H1 (cell line): Measurements from ENCODE around the gene KDSR. TPM values are rescaled to one million over a fixed set of nuclear protein-coding genes. Genes with fewer than 3 reads are reported as not detected.

ENCODE experiments used
- CTCF ChIA-PET: fragments of 300-600 bp; sonication (Branson Sonifier 250); formaldehyde crosslinking; loops from one replicate; lab custom pipeline; 2021; ENCODE audit not compliant: partially characterized antibody; lab: Charles Lee
- POLR2A ChIA-PET: fragments of 300-600 bp; sonication (Branson Sonifier 250); formaldehyde crosslinking; loops from one replicate; lab custom pipeline; 2021; ENCODE audit warnings: inconsistent platforms; ENCODE audit not compliant: partially characterized antibody; lab: Charles Lee
- DNase-seq, 2 experiments: peaks; one replicate each; pipeline versions ENCODE4 v3.0.0 to v3.0.0-alpha.2; 2010 to 2022; ENCODE audit warnings: low spot score in 2 of 2, low read depth in 1 of 2, mixed read lengths in 1 of 2
- FAIRE-seq: peaks from 2 replicates; lab custom pipeline; 2011; peaks lifted over from hg19 to GRCh38; lab: Jason Lieb, UNC
- H2AFZ ChIP-seq: 2 replicates; pipeline ENCODE4 v1.8.1; 2012; ENCODE audit warnings: low read length, inconsistent platforms
- H2AK5ac ChIP-seq: 2 replicates; pipeline ENCODE4 v1.6.1; 2013; ENCODE audit warnings: low read depth, low read length
- H2BK120ac ChIP-seq: replicated peaks from 2 replicates; pipeline ENCODE3; 2013; ENCODE audit warnings: low read depth, low read length, inconsistent platforms
- H2BK12ac ChIP-seq: 2 replicates; pipeline ENCODE4 v1.6.1; 2013; ENCODE audit warnings: low read depth, low read length
- H2BK15ac ChIP-seq: 2 replicates; pipeline ENCODE4 v1.6.1; 2013; ENCODE audit warnings: low read length
- H2BK20ac ChIP-seq: 2 replicates; pipeline ENCODE4 v1.6.1; 2013; ENCODE audit warnings: low read length
- H2BK5ac ChIP-seq: 2 replicates; pipeline ENCODE4 v1.6.1; 2013; ENCODE audit warnings: low read depth, low read length
- H3K14ac ChIP-seq: 2 replicates; pipeline ENCODE4 v1.6.1; 2013; ENCODE audit warnings: inconsistent platforms; ENCODE audit not compliant: insufficient read length
- H3K18ac ChIP-seq: 2 replicates; pipeline ENCODE4 v1.6.1; 2013; ENCODE audit warnings: low read length; ENCODE audit errors: extremely low read depth
- H3K23ac ChIP-seq: 2 replicates; pipeline ENCODE4 v1.6.1; 2013; ENCODE audit warnings: inconsistent platforms; ENCODE audit not compliant: insufficient read length
- H3K23me2 ChIP-seq: 2 replicates; pipeline ENCODE4 v1.6.1; 2013; ENCODE audit warnings: low read depth, low read length
- H3K27ac ChIP-seq: 2 replicates; pipeline ENCODE4 v1.6.1; 2011; ENCODE audit warnings: low read depth, low read length, inconsistent platforms
- H3K27me3 ChIP-seq, 4 experiments: replicated peaks in 1 of 4; 1 replicate in 1 of 4; 2 replicates in 3 of 4; pipeline versions ENCODE4 v1.6.1 to v1.8.1; 2011 to 2013; ENCODE audit warnings: low read length in 3 of 4, mild to moderate bottlenecking in 3 of 4, inconsistent platforms in 2 of 4, mixed read lengths in 2 of 4, moderate library complexity in 1 of 4; ENCODE audit not compliant: control insufficient read depth in 3 of 4, insufficient read depth in 3 of 4; ENCODE audit errors: extremely low read depth in 1 of 4
- H3K36me3 ChIP-seq, 4 experiments: 2 replicates each; pipeline versions ENCODE4 v1.6.1 to v1.8.1; 2011 to 2013; ENCODE audit warnings: mild to moderate bottlenecking in 4 of 4, low read length in 3 of 4, moderate library complexity in 2 of 4, control low read depth in 1 of 4, inconsistent platforms in 1 of 4; ENCODE audit not compliant: insufficient read depth in 4 of 4, control insufficient read depth in 2 of 4
- H3K4ac ChIP-seq: replicated peaks from 2 replicates; pipeline ENCODE3; 2013; ENCODE audit warnings: low read length, low read depth, mixed read lengths, inconsistent platforms; ENCODE audit not compliant: insufficient read length
- H3K4me1 ChIP-seq, 4 experiments: replicated peaks in 1 of 4; 1 replicate in 1 of 4; 2 replicates in 3 of 4; pipeline versions ENCODE4 v1.6.1 to v1.8.1; 2011 to 2013; ENCODE audit warnings: low read length in 3 of 4, inconsistent platforms in 2 of 4, mixed read lengths in 1 of 4; ENCODE audit not compliant: insufficient read depth in 4 of 4, control insufficient read depth in 3 of 4
- H3K4me2 ChIP-seq, 2 experiments: 2 replicates each; pipeline versions ENCODE4 v1.6.1 to v1.8.1; 2011 to 2013; ENCODE audit warnings: low read depth in 2 of 2, low read length in 2 of 2, control low read depth in 1 of 2, inconsistent platforms in 1 of 2, mild to moderate bottlenecking in 1 of 2; ENCODE audit not compliant: insufficient read depth in 1 of 2
- H3K4me3 ChIP-seq, 4 experiments: fragments of 200-600, 300-600 bp in 1 of 4; sonication (generic), shearing (Covaris generic), sonication (Bioruptor Twin) in 1 of 4; 2 replicates each; pipeline versions ENCODE4 v1.5.1 to v1.8.1; 2011 to 2016; ENCODE audit warnings: low read length in 4 of 4, low read depth in 3 of 4, control low read depth in 2 of 4, inconsistent platforms in 2 of 4, mild to moderate bottlenecking in 2 of 4, mixed read lengths in 1 of 4, moderate library complexity in 1 of 4; ENCODE audit not compliant: insufficient read depth in 2 of 4; ENCODE audit errors: extremely low read depth in 1 of 4
- H3K56ac ChIP-seq: replicated peaks from 2 replicates; pipeline ENCODE3; 2013; ENCODE audit warnings: low read depth, mild to moderate bottlenecking, mixed read lengths, low read length, inconsistent platforms; ENCODE audit not compliant: insufficient read length
- H3K79me1 ChIP-seq: 2 replicates; pipeline ENCODE4 v1.6.1; 2013; ENCODE audit warnings: low read depth, low read length, control low read depth
- H3K79me2 ChIP-seq, 2 experiments: 2 replicates each; pipeline versions ENCODE4 v1.6.1 to v1.8.1; 2012 to 2013; ENCODE audit warnings: low read length in 2 of 2, mild to moderate bottlenecking in 2 of 2, inconsistent platforms in 1 of 2; ENCODE audit not compliant: insufficient read depth in 2 of 2, control insufficient read depth in 1 of 2
- H3K9ac ChIP-seq, 4 experiments: replicated peaks in 1 of 4; 1 replicate in 1 of 4; 2 replicates in 3 of 4; pipeline versions ENCODE4 v1.6.1 to v1.8.1; 2011 to 2013; ENCODE audit warnings: low read depth in 3 of 4, low read length in 3 of 4, control low read depth in 2 of 4, mild to moderate bottlenecking in 2 of 4, moderate library complexity in 2 of 4, inconsistent platforms in 1 of 4; ENCODE audit errors: extremely low read depth in 1 of 4
- H3K9me3 ChIP-seq, 2 experiments: 2 replicates each; pipeline versions ENCODE4 v1.6.1 to v1.8.1; 2012 to 2013; ENCODE audit warnings: mild to moderate bottlenecking in 2 of 2, moderate library complexity in 2 of 2, control low read depth in 1 of 2, inconsistent platforms in 1 of 2, low read depth in 1 of 2, low read length in 1 of 2, mixed read lengths in 1 of 2; ENCODE audit not compliant: insufficient read depth in 2 of 2
- H4K20me1 ChIP-seq, 2 experiments: replicated peaks in 1 of 2; 2 replicates each; pipeline versions ENCODE3 to v1.8.1; 2011 to 2013; ENCODE audit warnings: inconsistent platforms in 2 of 2, low read length in 2 of 2, mild to moderate bottlenecking in 1 of 2; ENCODE audit not compliant: insufficient read depth in 2 of 2, control insufficient read depth in 1 of 2
- H4K5ac ChIP-seq: 2 replicates; pipeline ENCODE4 v1.6.1; 2013; ENCODE audit warnings: low read length, low read depth, mixed read lengths, inconsistent platforms; ENCODE audit not compliant: insufficient read length
- H4K8ac ChIP-seq: 2 replicates; pipeline ENCODE4 v1.8.0; 2013; ENCODE audit warnings: mild to moderate bottlenecking, moderate library complexity, low read length, inconsistent platforms; ENCODE audit not compliant: insufficient read depth; ENCODE audit errors: extremely low read depth
- H4K91ac ChIP-seq: replicated peaks from 2 replicates; pipeline ENCODE3; 2013; ENCODE audit warnings: low read length, mixed read lengths, inconsistent platforms; ENCODE audit not compliant: insufficient read length
- ASH2L ChIP-seq: fragments of 200-600, 300-600 bp; sonication (generic); IDR thresholded peaks from one replicate; pipeline ENCODE4 v1.7.1; 2017; ENCODE audit warnings: low read length
- CTCF ChIP-seq, 3 experiments: IDR thresholded peaks; 1 replicate in 2 of 3; 2 replicates in 1 of 3; pipeline versions ENCODE4 v1.5.1 to v1.6.1; 2011; ENCODE audit warnings: low read length in 3 of 3, mild to moderate bottlenecking in 3 of 3, inconsistent platforms in 2 of 3, low read depth in 1 of 3, moderate library complexity in 1 of 3; ENCODE audit not compliant: insufficient read depth in 1 of 3; ENCODE audit errors: control extremely low read depth in 1 of 3
- EGR1 ChIP-seq: IDR thresholded peaks from 2 replicates; pipeline ENCODE4 v1.6.1; 2011; ENCODE audit warnings: low read depth, low read length, borderline replicate concordance
- FOSL1 ChIP-seq: IDR thresholded peaks from 2 replicates; pipeline ENCODE4 v1.6.1; 2011; ENCODE audit warnings: mild to moderate bottlenecking, low read depth, low read length, moderate library complexity; ENCODE audit not compliant: insufficient read depth
- HDAC2 ChIP-seq, 2 experiments: fragments of 300-600 bp in 1 of 2; sonication (generic) in 1 of 2; IDR thresholded peaks; 2 replicates each; pipeline ENCODE4 v1.6.1; 2011 to 2012; ENCODE audit warnings: low read depth in 2 of 2, low read length in 2 of 2, mild to moderate bottlenecking in 2 of 2, moderate library complexity in 2 of 2, borderline replicate concordance in 1 of 2, inconsistent platforms in 1 of 2
- JUND ChIP-seq: IDR thresholded peaks from 2 replicates; pipeline ENCODE4 v1.6.1; 2011; ENCODE audit warnings: mild to moderate bottlenecking, improper control_type of control experiment, low read length
- MAFK ChIP-seq: IDR thresholded peaks from 2 replicates; pipeline ENCODE4 v1.6.1; 2012; ENCODE audit warnings: low read depth, mild to moderate bottlenecking, improper control_type of control experiment, low read length
- SUZ12 ChIP-seq: fragments of 200-600 bp; sonication (generic); IDR thresholded peaks from 2 replicates; pipeline ENCODE4 v1.6.1; 2012; ENCODE audit warnings: mild to moderate bottlenecking, inconsistent platforms, low read length, moderate library complexity, mixed read lengths
- whole genome bisulfite sequencing, 2 experiments: shearing (Covaris generic) in 1 of 2; methylation state at CpG; one replicate each; pipeline versions ENCODE4 v1.1.6 to v1.1.7; 2013 to 2015; ENCODE audit warnings: low lambda C conversion rate in 2 of 2, mixed read lengths in 2 of 2, inconsistent platforms in 1 of 2, low coverage in 1 of 2, missing lambda C conversion rate in 1 of 2; ENCODE audit not compliant: insufficient replicate concordance in 2 of 2, insufficient coverage in 1 of 2, insufficient read length in 1 of 2; ENCODE audit errors: extremely low coverage in 1 of 2, missing lambda C conversion rate in 1 of 2; 5-methylcytosine and 5-hydroxymethylcytosine counted together
- polyA plus RNA-seq, 7 experiments: library from polyadenylated mRNA; depleted of rRNA in 3 of 7; stranded (reverse) in 5 of 7; unstranded in 2 of 7; fragments of >200 nt in 5 of 7; fragments of 200-250 nt in 2 of 7; gene quantifications; 1 replicate in 5 of 7; 2 replicates in 1 of 7; 4 replicates in 1 of 7; pipeline versions ENCODE4 v1.2.1 to v1.2.3, GENCODE V29; 2011 to 2013; ENCODE audit warnings: missing spikeins in 2 of 7, mixed read lengths in 2 of 7
- total RNA-seq: library from RNA; stranded (reverse); fragmentation: NEBNext Ultra II Directional; extraction: Animal tissue kit (Norgen Biotek cat#: 25700); gene quantifications from 2 replicates; pipeline ENCODE4 v1.2.1, GENCODE V29; 2021
- TF ChIP-seq, protein P1 (sequence below): IDR thresholded peaks from 2 replicates; pipeline ENCODE4 v1.6.1; 2012; ENCODE audit warnings: inconsistent platforms

The KDSR gene
- total and polyA plus RNA-seq, 2 of the 8 experiments (the other 6 are each of a cell fraction or from before 2014, with no cell fraction given) = 12.4 to 50.5 TPM

- H2BK20ac ChIP-seq = no peak overlapping the region
- H3K14ac ChIP-seq = no peak overlapping the region
- H3K4me3 ChIP-seq = no peak overlapping the region
- H3K36me3 ChIP-seq = no peaks in the 10 kb centered on the region
- no peaks in the 10 kb centered on the region for H4K20me1 ChIP-seq
- H3K9me3 ChIP-seq = peaks cover 2 to 4% of the 10 kb centered on the region in 2 experiments; a peak in 1 of 4 replicates
- FAIRE-seq = no peak
- H3K79me1 ChIP-seq = no peaks in the 10 kb centered on the region
- no peaks in the 10 kb centered on the region for H3K4me1 ChIP-seq
- no peak overlapping the region for H4K5ac ChIP-seq
- H2AK5ac ChIP-seq = no peak overlapping the region
- H3K27ac ChIP-seq = no peak overlapping the region
- H4K8ac ChIP-seq = no peak overlapping the region
- DNase-seq = no peak
- no peak overlapping the region for H2BK12ac ChIP-seq
- H3K56ac ChIP-seq = no peak overlapping the region
- H3K4me2 ChIP-seq = no peak overlapping the region
- H3K27me3 ChIP-seq = no peaks in the 10 kb centered on the region
- H3K4ac ChIP-seq = no peak overlapping the region
- H2BK5ac ChIP-seq = no peak overlapping the region
- no peak overlapping the region for H3K23ac ChIP-seq
- H4K91ac ChIP-seq = no peak overlapping the region
- ChIA-PET CTCF (interaction anchor here (0.6 kb wide), 1 partner anchor 134 kb away, joined by 3 read pairs; no protein-coding TSS in a partner anchor), POLR2A (no interaction called here)
- no peaks in the 10 kb centered on the region for H3K23me2 ChIP-seq
- H2BK15ac ChIP-seq = no peak overlapping the region
- WGBS, 2 experiments = 93% methylated on average over 4 of the region's 4 CpGs; no CpG with 5 or more reads in 1 of the 2 experiments
- H2AFZ ChIP-seq = no peak overlapping the region
- H3K9ac ChIP-seq = no peak overlapping the region
- no peak overlapping the region for H3K18ac ChIP-seq
- no peak overlapping the region for H2BK120ac ChIP-seq
- H3K79me2 ChIP-seq = no peaks in the 10 kb centered on the region
- TF ChIP-seq SUZ12 = no peak
- no peak for TF ChIP-seq HDAC2 (IDR thresholded peaks at IDR 0.05; ENCODE audit: borderline replicate concordance in 1 of 2, low read depth in 2 of 2, low read length in 2 of 2)
- TF ChIP-seq, protein P1, sequence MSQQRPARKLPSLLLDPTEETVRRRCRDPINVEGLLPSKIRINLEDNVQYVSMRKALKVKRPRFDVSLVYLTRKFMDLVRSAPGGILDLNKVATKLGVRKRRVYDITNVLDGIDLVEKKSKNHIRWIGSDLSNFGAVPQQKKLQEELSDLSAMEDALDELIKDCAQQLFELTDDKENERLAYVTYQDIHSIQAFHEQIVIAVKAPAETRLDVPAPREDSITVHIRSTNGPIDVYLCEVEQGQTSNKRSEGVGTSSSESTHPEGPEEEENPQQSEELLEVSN = no peak
- no peak for TF ChIP-seq CTCF (IDR thresholded peaks at IDR 0.05; ENCODE audit: control extremely low read depth in 1 of 3, insufficient read depth in 1 of 3, low read depth in 1 of 3, low read length in 3 of 3)
- no peak for TF ChIP-seq FOSL1
- TF ChIP-seq JUND = no peak
- no peak for TF ChIP-seq MAFK
- TF ChIP-seq ASH2L = no peak
- no peak for TF ChIP-seq EGR1
These were observed 12.1 kb upstream of the KDSR start for GRCh38 chr18:63378919-63379638.
